IMR-90 (cell line): ENCODE results near the gene AEN.
A peak's percentile ranks its signal among the peaks of the same experiment; 100 is the strongest.

Source experiments
- CTCF ChIP-seq: conservative IDR thresholded peaks from 2 replicates; pipeline ENCODE4 v1.5.1; 2012; ENCODE audit warnings: mild to moderate bottlenecking, low read depth, low read length, improper control_type of control experiment
- POLR2A ChIP-seq: IDR thresholded peaks from 2 replicates; pipeline ENCODE4 v1.6.1; 2012; ENCODE audit warnings: mild to moderate bottlenecking, low read depth, low read length

DNA sequence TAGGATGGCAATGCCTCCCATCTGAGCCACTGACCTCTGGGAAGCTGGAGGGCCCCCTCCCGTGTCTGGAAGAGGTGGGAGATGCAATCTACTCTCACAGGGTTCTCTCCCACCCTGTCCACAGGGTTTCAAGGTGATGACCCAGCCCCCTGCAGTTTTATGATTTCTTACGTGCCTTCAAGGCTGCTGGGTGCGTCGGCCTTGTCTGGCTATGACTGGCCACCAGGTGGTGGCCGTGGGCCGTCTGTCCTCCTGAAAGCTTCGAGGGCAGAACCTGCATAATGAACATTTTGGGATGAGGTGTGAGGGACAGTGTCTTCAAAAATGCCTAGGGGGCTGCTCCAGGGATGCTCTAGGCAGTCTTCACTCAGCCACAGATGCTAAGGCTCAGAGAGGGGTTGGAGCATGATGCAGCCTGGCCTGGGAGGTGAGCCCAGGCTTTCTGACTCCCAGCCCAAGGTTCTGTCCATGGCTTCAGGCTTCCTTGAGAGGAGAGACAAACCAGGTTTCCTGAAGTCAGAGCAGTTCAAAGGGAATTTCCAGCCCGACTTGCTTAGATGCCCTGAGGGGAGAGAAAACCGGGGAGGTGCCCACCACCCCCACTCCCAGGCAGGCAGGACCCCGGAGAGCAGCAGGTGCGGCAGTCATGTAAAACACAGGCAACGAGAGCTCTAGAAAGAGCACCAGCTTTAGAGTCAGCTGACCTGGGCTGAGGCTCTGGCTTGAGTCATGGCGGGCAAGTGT, 36.4 kb downstream of the AEN start:
- TF ChIP-seq POLR2A (no peak), CTCF (peak; percentile 84)
